ENCODE data around the gene ADAM10.

GRCh38 chr15:58582160-58582559 is 167.3 kb downstream of the ADAM10 start:
- TF ChIP-seq CTCF (IDR thresholded peaks at IDR 0.05), result no peak
- no peak for TF ChIP-seq POLR2A (IDR thresholded peaks at IDR 0.05)
- TF ChIP-seq EP300 (IDR thresholded peaks at IDR 0.05), result no peak
